Right lobe of liver (tissue), 6 donors: ENCODE measurements around the gene SUFU. TPM values are rescaled to one million over a fixed set of nuclear protein-coding genes. Genes with fewer than 3 reads are reported as not detected.

Experiments used
- ATAC-seq, 4 donors: fragments of 200-7000 bp; cut with Tn5 transposase; one replicate each; pipeline ENCODE4 v1.9.1; 2020; ENCODE audit warnings: mild to moderate bottlenecking in 4 of 4, moderate library complexity in 4 of 4
- DNase-seq, 3 donors: peaks; one replicate each; pipeline ENCODE4 v3.0.0-alpha.2; 2020
- H3K27ac ChIP-seq, 3 donors: fragments of 200-600 bp; one replicate each; pipeline ENCODE4 v1.8.0; 2022
- H3K27me3 ChIP-seq, 2 donors: fragments of 200-600 bp; one replicate each; pipeline ENCODE4 v1.8.0; 2022
- H3K36me3 ChIP-seq, 4 donors: fragments of 200-600 bp; sonication (generic) in 1 of 4; one replicate each; pipeline versions ENCODE4 v1.5.1 to v1.8.0; 2017 to 2022; ENCODE audit warnings: control low read depth in 1 of 4
- H3K4me1 ChIP-seq, 4 donors: fragments of 200-600 bp; sonication (generic) in 1 of 4; one replicate each; pipeline versions ENCODE4 v1.5.1 to v1.8.0; 2017 to 2022; ENCODE audit warnings: control low read depth in 1 of 4
- H3K4me3 ChIP-seq, 3 donors: fragments of 200-600 bp; one replicate each; pipeline ENCODE4 v1.8.0; 2022
- H3K9me3 ChIP-seq, 4 donors: fragments of 200-600 bp; sonication (generic) in 1 of 4; one replicate each; pipeline versions ENCODE4 v1.5.1 to v1.8.0; 2017 to 2022; ENCODE audit warnings: control low read depth in 1 of 4
- POLR2A ChIP-seq: fragments of 450-650 bp; IDR thresholded peaks from one replicate; pipeline ENCODE4 v1.6.1; 2017; ENCODE audit warnings: antibody characterized with exemption, mild to moderate bottlenecking
- WGBS: methylation state at CpG from one replicate; pipeline ENCODE4 v1.1.6; 2018; ENCODE audit warnings: low coverage, low lambda C conversion rate; ENCODE audit not compliant: insufficient coverage; ENCODE audit errors: missing lambda C conversion rate; 5-methylcytosine and 5-hydroxymethylcytosine counted together
- intact Hi-C, 2 donors: fragments of 100-400 bp; cut with DNase I; formaldehyde crosslinking; loops; one replicate each; pipeline versions ENCODE4 v1.11.2 to v1.14.1; 2022
- total RNA-seq, 6 experiments: library from RNA; depleted of rRNA in 2 of 6; stranded (reverse); fragments of >200 nt in 2 of 6; fragmentation: NEBNext Ultra II Directional in 3 of 6; extraction: Animal tissue kit (Norgen Biotek cat#: 25700) in 3 of 6; gene quantifications; one replicate each; pipeline versions ENCODE4 v1.1.0 to v1.2.4, GENCODE V29; 2016 to 2023
- TF ChIP-seq, protein P1 (sequence below), 4 donors: fragments of 200-600 bp in 3 of 4; fragments of 450-650 bp in 1 of 4; IDR thresholded peaks; one replicate each; pipeline versions ENCODE4 v1.5.1 to v1.8.0; 2016 to 2022; ENCODE audit warnings: antibody characterized with exemption in 4 of 4, mild to moderate bottlenecking in 2 of 4
- donor health status: DM: no; HTN: yes; CAD: no.
- donor health status: DM: no; HTN: no; CAD: no.
- donor health status: DM: no; HTN: no; CAD: no.
- donor health status: DM: no; HTN: yes; CAD: no.
- donor health status: DM: no; HTN: yes; CAD: no.

SUFU gene
- total RNA-seq, 6 experiments from 2014 or later: 4.2 to 6.2 (median 5.1) TPM

DNA sequence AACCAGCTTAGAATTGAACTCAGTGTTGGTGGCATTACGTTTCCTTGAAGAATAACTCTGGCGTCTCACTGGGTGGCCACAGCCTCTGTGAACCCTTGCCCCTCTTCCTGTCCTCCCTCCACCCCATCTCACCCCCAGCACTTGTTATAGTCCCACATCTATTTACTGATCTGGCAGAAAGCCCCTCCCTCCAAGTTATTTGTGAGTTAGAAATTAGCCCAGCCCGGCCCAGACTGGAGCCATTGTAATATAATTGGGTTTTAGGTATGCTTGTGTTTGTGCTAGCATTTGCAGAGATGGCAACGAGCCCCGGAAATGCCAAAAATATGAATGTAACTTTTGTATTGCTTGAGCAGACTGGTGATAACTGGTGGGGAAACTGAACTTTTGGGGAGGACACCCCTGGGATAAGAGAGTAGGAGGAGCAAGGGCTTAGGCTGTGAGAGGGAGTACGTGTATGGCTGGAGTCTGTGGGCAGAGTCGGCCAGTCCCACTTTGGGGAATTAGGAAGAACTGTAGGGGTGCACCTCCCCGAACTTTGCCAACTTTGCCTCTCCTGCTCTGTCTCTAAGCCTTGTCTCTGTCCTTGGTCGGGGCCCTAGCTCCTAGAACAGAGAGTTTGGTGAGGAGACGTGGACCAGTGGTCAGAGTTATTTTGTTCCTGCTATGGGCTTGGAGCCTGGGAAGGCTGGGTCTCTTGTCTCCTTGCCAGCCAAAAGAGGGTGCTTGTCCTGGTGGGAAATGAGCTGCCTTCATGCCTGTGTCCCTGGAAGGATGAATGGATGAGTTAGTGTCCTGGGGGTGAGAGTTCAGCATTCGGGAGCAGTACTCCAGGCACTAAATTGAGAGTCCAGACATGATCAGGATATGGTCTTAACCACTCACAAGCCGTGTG, 121.2 kb downstream of the SUFU start:
- TF ChIP-seq POLR2A: no peak
- TF ChIP-seq, protein P1, sequence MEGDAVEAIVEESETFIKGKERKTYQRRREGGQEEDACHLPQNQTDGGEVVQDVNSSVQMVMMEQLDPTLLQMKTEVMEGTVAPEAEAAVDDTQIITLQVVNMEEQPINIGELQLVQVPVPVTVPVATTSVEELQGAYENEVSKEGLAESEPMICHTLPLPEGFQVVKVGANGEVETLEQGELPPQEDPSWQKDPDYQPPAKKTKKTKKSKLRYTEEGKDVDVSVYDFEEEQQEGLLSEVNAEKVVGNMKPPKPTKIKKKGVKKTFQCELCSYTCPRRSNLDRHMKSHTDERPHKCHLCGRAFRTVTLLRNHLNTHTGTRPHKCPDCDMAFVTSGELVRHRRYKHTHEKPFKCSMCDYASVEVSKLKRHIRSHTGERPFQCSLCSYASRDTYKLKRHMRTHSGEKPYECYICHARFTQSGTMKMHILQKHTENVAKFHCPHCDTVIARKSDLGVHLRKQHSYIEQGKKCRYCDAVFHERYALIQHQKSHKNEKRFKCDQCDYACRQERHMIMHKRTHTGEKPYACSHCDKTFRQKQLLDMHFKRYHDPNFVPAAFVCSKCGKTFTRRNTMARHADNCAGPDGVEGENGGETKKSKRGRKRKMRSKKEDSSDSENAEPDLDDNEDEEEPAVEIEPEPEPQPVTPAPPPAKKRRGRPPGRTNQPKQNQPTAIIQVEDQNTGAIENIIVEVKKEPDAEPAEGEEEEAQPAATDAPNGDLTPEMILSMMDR (IDR thresholded peaks at IDR 0.05): no peak
- Histone ChIP-seq H3K27ac (no peak overlapping the region), H3K9me3 (no peaks in the 10 kb centered on the region), H3K4me3 (no peak overlapping the region), H3K36me3 (no peaks in the 10 kb centered on the region), H3K4me1 (peaks cover 0 to 36% (median 12%) of the 10 kb centered on the region in 4 donors), H3K27me3 (no peaks in the 10 kb centered on the region)
- ATAC-seq: no peak
- DNase-seq: peak in 1 of 3 donors; percentile 21
- intact Hi-C loops: no loop called here
- 74% methylated on average over 7 of the region's 12 CpGs for WGBS

DNA sequence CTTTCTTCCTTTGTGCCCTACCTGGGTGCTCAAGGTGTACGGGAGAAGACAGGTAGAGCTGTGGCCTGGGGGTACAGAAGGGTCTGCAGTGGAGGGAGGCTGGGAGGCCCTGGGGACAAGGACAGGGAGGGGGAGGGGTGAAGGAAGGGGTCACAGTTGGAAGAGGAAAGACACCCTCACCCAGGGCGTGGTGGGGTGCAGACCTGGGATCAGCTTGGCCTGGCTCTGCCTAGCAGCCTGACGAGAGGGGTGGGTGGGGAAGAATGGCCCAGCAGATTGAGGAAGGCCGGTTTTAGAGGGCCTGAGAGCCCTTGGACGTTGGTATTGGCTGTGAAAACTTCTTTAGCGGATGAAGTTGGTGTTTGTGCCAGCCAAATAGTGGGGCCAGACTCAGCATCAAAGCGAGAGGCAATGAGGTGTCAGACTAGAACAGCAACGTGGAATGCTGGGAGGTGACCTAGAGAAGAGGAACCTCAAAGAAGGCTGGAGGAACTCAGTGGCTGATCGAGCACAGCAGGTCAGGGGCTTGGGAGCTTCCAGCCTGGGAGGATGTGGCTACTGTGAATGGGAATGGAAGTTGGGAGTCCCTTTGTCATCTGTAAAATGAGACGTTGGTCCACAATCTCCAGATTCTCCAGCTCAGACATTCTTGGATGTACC, 122.4 kb downstream of the SUFU start:
- intact Hi-C loops: no loop called here
- WGBS: 79% methylated on average over 7 of the region's 10 CpGs
- no peaks in the 10 kb centered on the region for H3K36me3 ChIP-seq
- TF ChIP-seq POLR2A: no peak
- TF ChIP-seq, protein P1 (IDR thresholded peaks at IDR 0.05): no peak
- H3K4me1 ChIP-seq: peaks cover 0 to 29% (median 12%) of the 10 kb centered on the region in 4 donors
- H3K27me3 ChIP-seq: no peaks in the 10 kb centered on the region
- H3K27ac ChIP-seq: no peak overlapping the region
- H3K9me3 ChIP-seq: no peaks in the 10 kb centered on the region
- ATAC-seq (no peak), DNase-seq (peak in 1 of 3 donors; percentile 20)
- H3K4me3 ChIP-seq: no peak overlapping the region

DNA sequence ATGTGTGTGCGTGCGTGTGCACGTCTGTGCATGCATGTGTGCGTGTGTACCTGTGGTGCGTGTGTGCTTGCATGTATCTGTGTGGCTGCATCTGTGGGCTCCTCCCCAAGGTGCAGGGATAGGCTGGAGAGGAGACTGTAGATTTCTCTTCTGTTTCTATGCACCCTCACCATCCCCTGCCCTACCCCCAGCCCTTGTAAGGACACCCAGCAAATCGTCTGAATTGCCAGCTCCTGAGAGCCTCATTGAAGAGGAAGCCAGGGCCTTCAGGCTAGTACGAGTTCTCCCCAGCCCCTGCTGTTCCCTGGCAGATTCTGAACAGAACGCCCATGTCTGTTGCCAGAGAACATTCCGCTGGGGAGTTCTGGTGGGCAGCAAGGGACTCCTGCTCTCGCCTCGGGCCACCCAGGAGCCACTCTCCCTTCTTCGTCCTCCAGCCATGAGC, 123.5 kb downstream of the SUFU start:
- peaks cover 0 to 22% (median 8%) of the 10 kb centered on the region in 4 donors for H3K4me1 ChIP-seq
- H3K4me3 ChIP-seq: no peak overlapping the region
- no peaks in the 10 kb centered on the region for H3K36me3 ChIP-seq
- DNase-seq (peak in 1 of 3 donors; percentile 33), ATAC-seq (peak in 1 of 4 donors; percentile 2)
- WGBS: 68% methylated on average over 4 of the region's 12 CpGs
- no peaks in the 10 kb centered on the region for H3K27me3 ChIP-seq
- H3K27ac ChIP-seq: peak overlapping the region; percentile 27 to 93 (median 73)
- intact Hi-C loops: no loop called here
- no peaks in the 10 kb centered on the region for H3K9me3 ChIP-seq
- TF ChIP-seq, protein P1 (IDR thresholded peaks at IDR 0.05): no peak
- TF ChIP-seq POLR2A: no peak

GRCh38 chr10:102627736-102628293, 124.0 kb downstream of the SUFU start:
- Histone ChIP-seq H3K9me3 (no peaks in the 10 kb centered on the region), H3K4me3 (no peak overlapping the region), H3K27ac (peak overlapping the region; percentile 27 to 93 (median 73)), H3K4me1 (peaks cover 0 to 26% (median 8%) of the 10 kb centered on the region in 4 donors), H3K27me3 (no peaks in the 10 kb centered on the region), H3K36me3 (no peaks in the 10 kb centered on the region)
- intact Hi-C loops: no loop called here
- peak in 2 of 3 donors; percentile 84 to 88 for DNase-seq
- WGBS: 35% methylated on average over 5 of the region's 9 CpGs
- peak; percentile 75 to 92 (median 88) for ATAC-seq
- TF ChIP-seq POLR2A: no peak
- TF ChIP-seq, protein P1 (IDR thresholded peaks at IDR 0.05): no peak
